ENCODE results near the gene PACS2. TPM values are rescaled to one million over a fixed set of nuclear protein-coding genes. Genes with fewer than 3 reads are reported as not detected.

Gene PACS2
- total and polyA plus RNA-seq, 2 of the 8 experiments (the other 6 are each of a cell fraction or from before 2014, with no cell fraction given), result 38.0 to 62.8 TPM

DNA sequence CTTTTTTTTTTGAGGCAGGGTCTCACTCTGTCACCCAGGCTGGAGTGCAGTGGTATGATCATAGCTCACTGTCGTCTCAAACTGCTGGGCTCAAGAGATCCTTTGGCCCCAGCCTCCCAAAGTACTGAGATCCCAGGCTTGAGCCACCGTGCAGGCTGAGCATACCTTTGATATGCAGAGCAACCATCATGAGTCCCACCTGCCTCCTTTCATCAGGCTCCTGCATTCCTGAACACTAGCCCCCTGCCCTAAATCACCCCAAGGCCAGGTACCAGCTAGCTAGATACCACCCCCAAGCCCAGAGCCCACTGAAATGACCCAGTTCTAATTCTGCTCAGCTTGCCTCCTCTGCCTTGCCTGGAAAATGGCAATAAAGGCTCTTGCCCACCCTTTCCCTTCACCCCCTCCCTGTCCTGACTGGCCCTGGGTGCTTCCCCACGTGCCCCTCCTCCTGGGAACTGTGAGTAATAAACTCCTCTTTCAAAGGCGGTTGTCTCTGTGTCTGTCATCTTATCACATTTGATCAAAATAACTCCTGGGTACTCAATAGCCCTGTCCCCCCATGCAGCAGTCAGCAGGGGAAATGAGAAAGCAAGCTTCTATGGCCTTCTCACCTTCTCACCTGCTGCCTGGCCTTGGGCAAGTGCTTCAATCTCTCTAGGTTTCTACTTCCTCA lies 7.4 kb upstream of the PACS2 start (continued):
- no peak for TF ChIP-seq ASH2L (IDR thresholded peaks at IDR 0.05; ENCODE audit: low read length)
- no peak for TF ChIP-seq TAF1 (IDR thresholded peaks at IDR 0.05; ENCODE audit: low read depth, low read length)
- TF ChIP-seq HDAC6 (IDR thresholded peaks at IDR 0.05; ENCODE audit: low read depth, low read length), result no peak

All from H1 (cell line).